ENCODE measurements around the gene DEFB110. TPM values are rescaled to one million over a fixed set of nuclear protein-coding genes. Genes with fewer than 3 reads are reported as not detected.

Gene DEFB110
- total RNA-seq, 2 donors from 2014 or later = not detected

DNA sequence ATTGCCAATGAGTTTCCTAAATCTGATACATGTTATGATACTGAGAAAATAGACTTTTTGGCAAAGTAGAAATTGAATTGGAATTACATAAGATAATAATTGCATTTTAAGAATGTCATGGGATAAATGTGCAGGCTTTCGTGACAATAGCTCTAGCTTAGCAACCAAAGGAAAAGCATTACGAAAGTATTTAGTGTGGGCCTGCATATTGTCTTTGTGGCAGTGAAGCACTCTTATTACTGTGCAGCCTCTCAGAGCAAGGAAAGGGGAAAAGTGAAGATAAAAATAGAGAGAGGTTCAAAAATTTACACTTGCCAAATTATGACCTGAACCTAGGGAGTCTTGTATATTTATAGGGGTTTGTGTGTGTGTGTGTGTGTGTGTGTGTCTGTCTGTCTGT lies 39.7 kb downstream of the DEFB110 start:
- Histone ChIP-seq H3K9me3 (ENCODE audit: control insufficient read depth, low read length) (no peaks in the 10 kb centered on the region), H3K4me3 (ENCODE audit: low read length) (no peak overlapping the region), H3K36me3 (ENCODE audit: control insufficient read depth, insufficient read depth, low read length) (no peaks in the 10 kb centered on the region), H3K27ac (ENCODE audit: low read depth, low read length) (no peak overlapping the region), H3K27me3 (ENCODE audit: control insufficient read depth, insufficient read depth, low read length, poor library complexity, severe bottlenecking) (no peaks in the 10 kb centered on the region), H3K4me1 (ENCODE audit: control insufficient read depth, insufficient read depth, low read length) (no peaks in the 10 kb centered on the region), H3K9ac (ENCODE audit: extremely low read depth, low read length, poor library complexity, severe bottlenecking) (no peak overlapping the region)
- H3K36me3 Mint-ChIP-seq (ENCODE audit: low read depth) = no peaks in the 10 kb centered on the region
- 92 to 100% methylated on average over 2 of the region's 2 CpGs for WGBS, 2 experiments (ENCODE audit: insufficient coverage in 1 of 2, insufficient read length in 1 of 2)
- H3K4me3 Mint-ChIP-seq = no peak overlapping the region
- DNase-seq = no peak
- TF ChIP-seq, protein P1, sequence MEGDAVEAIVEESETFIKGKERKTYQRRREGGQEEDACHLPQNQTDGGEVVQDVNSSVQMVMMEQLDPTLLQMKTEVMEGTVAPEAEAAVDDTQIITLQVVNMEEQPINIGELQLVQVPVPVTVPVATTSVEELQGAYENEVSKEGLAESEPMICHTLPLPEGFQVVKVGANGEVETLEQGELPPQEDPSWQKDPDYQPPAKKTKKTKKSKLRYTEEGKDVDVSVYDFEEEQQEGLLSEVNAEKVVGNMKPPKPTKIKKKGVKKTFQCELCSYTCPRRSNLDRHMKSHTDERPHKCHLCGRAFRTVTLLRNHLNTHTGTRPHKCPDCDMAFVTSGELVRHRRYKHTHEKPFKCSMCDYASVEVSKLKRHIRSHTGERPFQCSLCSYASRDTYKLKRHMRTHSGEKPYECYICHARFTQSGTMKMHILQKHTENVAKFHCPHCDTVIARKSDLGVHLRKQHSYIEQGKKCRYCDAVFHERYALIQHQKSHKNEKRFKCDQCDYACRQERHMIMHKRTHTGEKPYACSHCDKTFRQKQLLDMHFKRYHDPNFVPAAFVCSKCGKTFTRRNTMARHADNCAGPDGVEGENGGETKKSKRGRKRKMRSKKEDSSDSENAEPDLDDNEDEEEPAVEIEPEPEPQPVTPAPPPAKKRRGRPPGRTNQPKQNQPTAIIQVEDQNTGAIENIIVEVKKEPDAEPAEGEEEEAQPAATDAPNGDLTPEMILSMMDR (conservative IDR thresholded peaks at IDR 0.05) = no peak
- H3K4me1 Mint-ChIP-seq = peaks cover 1% of the 10 kb centered on the region
- peaks cover 8% of the 10 kb centered on the region for H3K27me3 Mint-ChIP-seq (ENCODE audit: insufficient read depth)
- no peaks in the 10 kb centered on the region for H3K9me3 Mint-ChIP-seq
- no peak overlapping the region for H3K27ac Mint-ChIP-seq

DNA sequence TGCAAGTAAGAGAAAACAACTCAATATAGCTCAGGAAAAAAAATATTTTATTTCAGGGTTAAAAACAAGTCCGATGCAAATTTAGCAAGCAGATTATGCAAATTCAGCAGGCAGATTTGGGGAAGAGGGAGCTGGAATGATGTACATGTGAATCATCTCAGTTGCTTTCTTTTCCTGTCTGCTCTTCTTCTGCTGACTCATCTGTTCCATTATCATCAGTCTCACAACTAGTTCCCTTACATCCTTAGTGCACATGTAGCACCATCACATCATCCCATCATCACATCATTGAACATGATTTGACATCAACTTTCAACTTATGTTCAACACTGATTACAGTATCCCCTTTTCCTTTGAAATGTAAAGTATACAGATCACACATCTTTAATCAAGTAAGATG lies 40.9 kb downstream of the DEFB110 start:
- H3K27ac ChIP-seq (ENCODE audit: low read depth, low read length) = no peak overlapping the region
- H3K36me3 Mint-ChIP-seq (ENCODE audit: low read depth) = no peaks in the 10 kb centered on the region
- WGBS, 2 experiments (ENCODE audit: insufficient coverage in 1 of 2, insufficient read length in 1 of 2) = 83 to 93% methylated on average over 1 of the region's 1 CpG
- no peaks in the 10 kb centered on the region for H3K9me3 Mint-ChIP-seq
- no peaks in the 10 kb centered on the region for H3K27me3 ChIP-seq (ENCODE audit: control insufficient read depth, insufficient read depth, low read length, poor library complexity, severe bottlenecking)
- H3K9me3 ChIP-seq (ENCODE audit: control insufficient read depth, low read length) = no peaks in the 10 kb centered on the region
- H3K4me1 Mint-ChIP-seq = peaks cover 1% of the 10 kb centered on the region
- DNase-seq = no peak
- H3K27ac Mint-ChIP-seq = no peak overlapping the region
- H3K27me3 Mint-ChIP-seq (ENCODE audit: insufficient read depth) = peaks cover 8% of the 10 kb centered on the region
- no peak overlapping the region for H3K4me3 ChIP-seq (ENCODE audit: low read length)
- H3K36me3 ChIP-seq (ENCODE audit: control insufficient read depth, insufficient read depth, low read length) = no peaks in the 10 kb centered on the region
- no peaks in the 10 kb centered on the region for H3K4me1 ChIP-seq (ENCODE audit: control insufficient read depth, insufficient read depth, low read length)
- no peak overlapping the region for H3K4me3 Mint-ChIP-seq
- H3K9ac ChIP-seq (ENCODE audit: extremely low read depth, low read length, poor library complexity, severe bottlenecking) = no peak overlapping the region
- TF ChIP-seq, protein P1 (conservative IDR thresholded peaks at IDR 0.05) = no peak

DNA sequence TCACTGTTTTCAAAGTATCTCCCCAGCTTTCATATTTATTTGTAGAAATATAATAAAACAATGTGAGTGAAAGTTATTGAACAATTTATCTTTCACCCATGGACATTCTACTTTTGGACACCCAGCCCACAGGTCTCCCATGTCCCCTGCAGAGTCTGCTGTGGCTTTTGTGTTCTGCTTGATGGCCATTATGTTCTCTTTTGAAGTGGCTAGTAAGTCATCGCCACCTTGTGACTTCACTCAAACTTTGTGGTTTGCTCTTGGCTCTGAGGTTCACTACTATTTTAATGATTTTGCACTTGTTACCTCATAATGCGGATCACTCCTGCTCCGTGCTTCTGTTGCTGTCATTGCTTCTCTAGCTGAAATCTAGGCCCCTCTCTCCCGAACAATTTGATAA lies 42.2 kb downstream of the DEFB110 start:
- no peaks in the 10 kb centered on the region for H3K27me3 ChIP-seq (ENCODE audit: control insufficient read depth, insufficient read depth, low read length, poor library complexity, severe bottlenecking)
- no peaks in the 10 kb centered on the region for H3K27me3 Mint-ChIP-seq (ENCODE audit: insufficient read depth)
- no peak overlapping the region for H3K4me3 Mint-ChIP-seq
- H3K36me3 Mint-ChIP-seq (ENCODE audit: low read depth) = no peaks in the 10 kb centered on the region
- no peak overlapping the region for H3K4me3 ChIP-seq (ENCODE audit: low read length)
- no peaks in the 10 kb centered on the region for H3K4me1 ChIP-seq (ENCODE audit: control insufficient read depth, insufficient read depth, low read length)
- no peak overlapping the region for H3K27ac Mint-ChIP-seq
- TF ChIP-seq, protein P1 (conservative IDR thresholded peaks at IDR 0.05) = no peak
- DNase-seq = no peak
- no peaks in the 10 kb centered on the region for H3K4me1 Mint-ChIP-seq
- H3K9me3 Mint-ChIP-seq = no peaks in the 10 kb centered on the region
- WGBS, 2 experiments (ENCODE audit: insufficient coverage in 1 of 2, insufficient read length in 1 of 2) = 91% methylated on average over 4 of the region's 4 CpGs
- no peak overlapping the region for H3K9ac ChIP-seq (ENCODE audit: extremely low read depth, low read length, poor library complexity, severe bottlenecking)
- H3K36me3 ChIP-seq (ENCODE audit: control insufficient read depth, insufficient read depth, low read length) = no peaks in the 10 kb centered on the region
- no peak overlapping the region for H3K27ac ChIP-seq (ENCODE audit: low read depth, low read length)
- H3K9me3 ChIP-seq (ENCODE audit: control insufficient read depth, low read length) = no peaks in the 10 kb centered on the region

Data from endodermal cell (in vitro differentiated cells).